ENCODE measurements around the gene COL4A2.
A peak's percentile ranks its signal among the peaks of the same experiment; 100 is the strongest.
"Not testable (repeated sequence)": the region's sequence is repeated elsewhere in the genome, so short reads cannot be mapped to it uniquely, and the experiment has no call there.

Gene COL4A2

DNA sequence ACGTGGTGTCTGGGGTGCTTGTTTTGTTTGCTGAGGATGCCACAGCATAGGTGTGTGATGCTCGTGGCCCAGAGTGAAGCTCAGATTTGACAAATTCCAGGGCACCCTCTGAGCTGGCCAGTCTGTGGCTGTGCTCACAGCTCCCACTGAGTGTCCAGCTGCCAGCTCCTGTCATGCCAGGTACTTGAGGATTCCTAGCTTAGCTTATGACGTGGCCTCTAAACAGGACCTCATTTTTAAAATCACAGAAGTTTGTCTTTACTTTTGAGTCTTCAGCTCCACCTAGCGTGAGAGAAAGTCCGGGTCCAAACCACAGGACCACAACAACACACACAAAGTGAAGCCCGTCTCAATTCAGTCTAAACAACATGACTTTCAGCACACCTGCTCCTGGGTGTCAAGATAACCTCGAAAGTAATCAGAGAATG is 137.2 kb downstream of the COL4A2 start:
- FAIRE-seq = no peak

DNA sequence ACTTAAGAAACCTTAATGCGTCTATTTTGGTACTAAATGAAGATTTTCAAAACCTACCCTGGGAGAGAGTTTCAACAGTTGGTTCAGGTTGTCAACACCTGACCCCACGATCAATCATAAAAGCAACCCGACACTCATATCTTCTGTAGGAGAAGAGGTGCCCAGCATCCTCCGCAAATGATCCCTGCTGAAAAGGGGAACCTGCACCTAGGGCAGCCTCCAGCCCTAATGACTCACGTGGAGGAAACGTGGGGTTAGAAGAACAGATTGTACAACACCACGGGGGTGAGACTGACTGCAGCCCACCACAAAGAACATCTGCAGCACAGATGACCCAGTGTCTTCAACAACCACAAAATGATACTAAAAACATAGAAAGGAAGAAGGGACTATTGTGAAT is 138.1 kb downstream of the COL4A2 start:
- no peak for FAIRE-seq

DNA sequence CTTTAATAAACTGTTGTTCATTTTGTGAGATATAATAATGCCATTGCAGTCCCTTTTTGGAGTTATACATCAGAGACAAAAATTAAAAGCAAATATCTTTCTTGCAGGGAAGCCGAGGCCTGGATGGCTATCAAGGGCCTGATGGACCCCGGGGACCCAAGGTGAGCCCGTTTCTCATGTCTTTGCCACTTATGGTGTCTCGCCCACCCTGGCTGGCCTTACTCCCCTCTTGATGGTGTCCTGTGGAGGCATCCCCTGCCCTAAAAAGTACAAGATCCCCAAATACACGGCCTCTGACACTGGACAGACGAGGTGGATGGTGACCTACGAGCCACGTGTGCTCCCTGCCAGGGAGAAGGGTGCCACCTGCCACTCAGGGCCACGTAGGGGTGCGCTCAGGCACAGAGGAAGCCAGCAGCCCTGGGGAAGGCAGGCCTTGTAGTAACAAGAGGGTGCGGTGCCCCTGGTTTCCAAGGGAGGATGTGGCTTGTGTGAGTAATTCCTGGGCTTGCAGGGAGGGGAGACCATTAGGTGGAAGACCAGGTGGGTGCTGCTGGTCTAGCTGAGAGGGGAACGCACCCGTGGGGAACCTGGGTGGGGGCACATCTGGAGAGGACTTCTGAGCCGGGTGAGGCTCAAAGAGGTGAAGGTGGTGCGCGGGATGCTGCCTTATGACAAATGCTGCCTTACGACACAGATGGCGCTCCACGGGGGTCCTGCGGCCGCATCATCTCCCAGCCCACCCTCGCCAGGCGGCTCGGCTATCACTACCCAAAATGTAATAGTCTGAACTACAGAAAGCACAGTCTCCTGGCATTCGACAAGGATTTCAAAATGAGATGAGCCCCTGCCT is 138.9 kb downstream of the COL4A2 start:
- FAIRE-seq = no peak

DNA sequence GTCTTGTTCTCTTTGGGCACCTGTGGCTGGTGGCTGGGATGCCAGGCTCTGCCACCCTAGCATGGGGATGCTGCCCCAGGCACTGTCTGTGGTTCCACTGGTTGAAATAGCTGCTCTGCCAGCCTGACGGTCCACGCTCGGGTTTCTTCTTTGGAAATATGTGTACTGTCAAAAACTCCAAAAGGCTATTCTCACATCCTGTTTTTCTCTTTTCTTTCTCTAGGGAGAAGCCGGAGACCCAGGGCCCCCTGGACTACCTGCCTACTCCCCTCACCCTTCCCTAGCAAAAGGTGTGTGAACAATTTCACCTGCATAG is 139.4 kb downstream of the COL4A2 start:
- FAIRE-seq = no peak

DNA sequence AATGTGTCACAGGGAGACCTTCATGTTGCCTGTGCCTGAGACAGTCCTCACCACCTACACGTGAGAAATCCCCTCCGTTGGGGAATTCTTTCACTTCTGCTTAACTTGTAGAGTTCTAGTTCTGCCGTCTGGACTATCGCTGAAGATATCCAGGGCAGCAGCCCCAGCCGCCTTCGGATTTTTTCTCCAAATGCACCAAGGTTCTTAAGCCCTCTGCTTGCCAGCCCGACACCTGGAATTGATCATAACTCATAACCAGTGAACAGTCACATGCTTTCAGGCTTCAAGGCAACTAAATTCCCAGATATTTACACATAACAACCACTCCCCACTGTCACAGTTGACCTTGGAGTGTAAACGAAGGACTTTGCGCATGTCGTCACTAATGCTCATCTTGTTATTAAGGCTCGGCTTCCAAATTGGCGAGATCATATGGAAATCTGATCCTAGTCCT is 140.0 kb downstream of the COL4A2 start:
- no peak for FAIRE-seq

DNA sequence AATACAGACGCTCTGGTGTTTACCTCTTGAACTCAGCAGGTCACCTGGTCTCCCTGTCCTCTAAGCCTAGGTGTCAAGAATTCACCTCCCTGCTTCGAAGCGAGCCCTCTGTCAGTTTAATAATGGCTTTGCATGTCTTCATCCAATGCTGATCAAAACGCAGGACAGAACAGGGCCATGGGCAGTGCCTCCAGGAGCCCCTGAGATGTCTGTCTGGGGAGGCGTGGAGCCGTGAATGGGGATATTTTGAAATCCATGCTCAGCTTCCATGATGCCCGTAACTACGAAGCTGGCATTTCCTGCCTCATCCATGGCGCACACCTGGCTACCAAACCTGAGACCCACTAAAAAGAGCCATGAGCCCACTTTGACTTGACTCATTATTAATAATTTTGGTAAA is 140.7 kb downstream of the COL4A2 start:
- no peak for FAIRE-seq

DNA sequence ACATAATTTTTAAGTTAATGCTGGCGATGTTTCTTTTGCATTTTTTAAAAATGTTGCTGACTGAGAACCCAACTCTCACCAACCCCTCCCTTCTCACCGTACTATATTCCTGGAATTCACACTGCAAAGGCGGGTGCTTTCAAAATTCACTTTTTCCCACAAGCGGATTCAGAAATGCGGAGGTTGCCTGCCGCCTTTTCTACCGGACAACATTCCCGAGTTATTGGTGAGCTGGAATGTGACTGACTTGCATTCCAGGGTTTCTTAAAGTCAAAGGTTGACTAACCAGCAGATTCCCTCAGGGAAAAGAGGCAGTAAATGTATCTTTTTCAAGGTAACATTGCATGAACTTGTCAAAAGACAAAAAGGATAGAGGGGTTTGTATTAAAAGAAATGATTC is 141.1 kb downstream of the COL4A2 start:
- FAIRE-seq = no peak

DNA sequence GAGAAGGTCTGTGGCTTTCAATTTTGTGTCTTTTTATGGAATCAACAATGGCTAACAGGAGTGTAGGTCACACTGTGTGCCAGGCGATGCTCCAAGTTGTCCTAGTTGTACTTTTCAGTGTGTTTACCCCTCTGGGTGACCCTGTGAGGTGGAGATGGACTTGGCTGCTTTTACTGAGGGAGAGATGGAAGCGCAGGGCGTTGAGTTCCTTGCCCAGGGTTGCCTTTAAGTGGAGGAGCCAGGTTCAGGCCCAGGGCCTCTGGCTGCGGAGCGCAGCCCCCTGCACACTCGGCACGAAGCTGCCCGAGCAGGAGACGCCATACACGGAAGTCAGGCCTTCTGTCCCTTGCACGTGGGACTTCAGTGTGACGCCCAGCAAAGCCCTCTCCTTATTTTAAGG is 141.6 kb downstream of the COL4A2 start:
- FAIRE-seq = no peak

DNA sequence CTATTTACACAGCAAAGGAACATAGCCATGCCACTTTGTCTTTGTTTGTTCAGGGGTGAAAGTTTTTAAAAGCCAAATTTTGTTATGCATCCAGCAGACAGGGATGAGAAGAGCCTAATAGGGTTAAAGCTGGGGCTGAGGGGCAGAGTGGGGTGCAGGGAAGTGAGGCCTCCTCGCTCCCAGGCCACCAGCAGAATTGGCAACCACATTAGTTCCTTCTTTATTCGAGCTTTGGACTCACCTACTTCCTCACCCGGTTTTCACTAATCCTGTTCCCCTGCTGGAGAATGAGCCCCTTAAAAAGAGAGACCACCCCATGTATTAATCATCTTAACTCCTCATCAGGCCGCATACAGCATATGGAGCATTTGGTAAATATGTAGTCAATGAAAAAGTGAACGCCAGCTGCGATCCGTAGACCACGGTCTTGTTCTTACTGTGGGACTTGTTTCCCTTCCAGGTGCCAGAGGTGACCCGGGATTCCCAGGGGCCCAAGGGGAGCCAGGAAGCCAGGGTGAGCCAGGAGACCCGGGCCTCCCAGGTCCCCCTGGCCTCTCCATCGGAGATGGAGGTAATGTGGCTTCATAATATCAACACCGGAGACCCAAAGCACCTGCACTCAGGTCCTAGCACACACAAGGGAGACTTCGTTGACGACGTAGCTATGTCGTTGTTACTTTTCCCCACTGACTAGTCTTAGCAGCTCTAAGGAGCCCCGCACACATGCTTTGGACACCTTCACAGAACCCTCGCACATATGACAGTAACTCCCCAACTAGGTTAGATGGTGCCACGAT is 142.3 kb downstream of the COL4A2 start:
- no peak for FAIRE-seq

DNA sequence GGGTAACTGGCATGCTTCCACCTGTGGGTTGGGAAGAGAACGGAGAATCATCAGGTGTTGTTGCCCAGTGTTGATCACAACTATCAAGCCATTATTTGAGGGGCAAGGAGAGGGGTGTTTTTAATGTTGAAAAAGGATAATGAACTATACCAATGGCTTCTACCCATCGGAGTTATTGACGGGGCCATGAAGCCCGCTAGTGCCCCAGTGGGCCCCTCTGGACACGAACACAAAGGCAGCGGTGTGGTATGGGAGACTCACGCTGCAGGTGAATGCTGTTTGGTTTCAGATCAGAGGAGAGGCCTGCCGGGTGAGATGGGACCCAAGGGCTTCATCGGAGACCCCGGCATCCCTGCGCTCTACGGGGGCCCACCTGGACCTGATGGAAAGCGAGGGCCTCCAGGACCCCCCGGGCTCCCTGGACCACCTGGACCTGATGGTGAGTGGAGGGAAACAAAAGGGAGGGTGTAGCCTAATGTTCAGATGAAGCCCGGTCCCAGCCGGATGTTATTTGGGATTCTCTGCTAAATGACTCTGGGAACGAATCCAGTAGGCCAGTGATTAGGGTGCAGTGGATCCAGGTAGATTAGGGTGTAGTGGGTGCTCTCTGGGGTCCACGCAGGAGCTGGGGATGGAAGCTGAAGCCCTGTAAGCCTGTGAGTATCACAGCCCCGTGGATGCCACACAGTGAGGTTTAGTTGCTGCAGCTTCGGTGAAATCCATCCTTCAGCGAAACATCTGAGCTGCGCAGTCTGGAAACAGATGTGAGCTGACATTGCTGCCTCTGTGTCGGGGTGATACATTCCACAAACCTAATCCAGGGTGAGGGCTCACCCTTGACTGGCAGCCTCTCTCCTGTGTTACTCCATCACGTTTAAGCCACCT is 143.2 kb downstream of the COL4A2 start:
- FAIRE-seq = no peak

DNA sequence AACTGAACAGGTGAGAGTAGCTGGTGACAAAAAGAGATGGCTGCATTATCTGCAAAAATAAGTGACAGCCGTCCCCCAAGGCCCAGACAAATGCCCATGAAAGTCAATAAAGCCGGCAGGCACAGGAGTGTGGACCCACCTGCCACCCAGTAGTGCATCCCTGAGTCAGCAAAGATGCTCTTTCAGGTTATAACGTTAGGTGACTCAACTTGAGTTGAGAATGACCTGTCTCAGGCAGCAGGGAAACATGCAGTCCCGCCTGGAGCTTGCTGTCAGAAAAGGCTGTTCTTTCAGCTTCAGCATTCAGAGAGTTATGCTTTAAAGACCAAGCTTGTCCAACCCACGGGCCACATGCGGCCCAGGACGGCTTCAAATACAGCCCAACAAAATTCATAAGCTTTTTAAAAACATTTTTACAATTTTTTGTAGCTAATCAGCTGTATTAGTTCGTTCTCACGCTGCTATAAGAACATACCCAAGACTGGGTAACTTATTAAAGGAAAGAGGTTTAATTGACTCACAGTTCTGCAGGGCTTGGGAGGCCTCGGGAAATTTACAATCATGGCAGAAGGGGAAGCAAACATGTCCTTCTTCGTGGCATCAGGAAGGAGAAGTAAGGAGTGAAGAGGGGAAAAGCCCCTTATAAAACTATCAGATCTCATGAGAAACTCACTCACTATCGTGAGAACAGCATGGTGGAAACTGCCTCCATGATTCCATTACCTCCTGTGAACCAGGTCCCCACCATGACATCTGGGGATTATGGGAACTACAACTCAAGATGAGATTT is 144.1 kb downstream of the COL4A2 start:
- no peak for FAIRE-seq

DNA sequence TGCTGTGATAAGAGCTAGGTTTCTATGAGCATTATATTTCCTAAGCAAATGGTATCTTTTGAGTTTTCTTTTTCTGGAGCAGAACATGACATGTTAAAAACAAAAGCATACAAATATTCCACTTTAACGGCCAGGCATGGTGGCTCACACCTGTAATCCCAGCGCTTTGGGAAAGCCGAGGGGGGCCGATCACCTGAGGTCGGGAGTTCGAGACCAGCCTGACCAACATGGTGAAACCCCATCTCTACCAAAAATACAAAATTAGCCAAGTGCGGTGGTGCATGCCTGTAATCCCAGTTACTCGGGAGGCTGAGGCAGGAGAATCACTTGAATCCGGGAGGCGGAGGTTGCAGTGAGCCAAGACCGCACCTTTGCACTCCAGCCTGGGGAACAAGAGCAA is 146.0 kb downstream of the COL4A2 start:
- not testable (repeated sequence) for FAIRE-seq

DNA sequence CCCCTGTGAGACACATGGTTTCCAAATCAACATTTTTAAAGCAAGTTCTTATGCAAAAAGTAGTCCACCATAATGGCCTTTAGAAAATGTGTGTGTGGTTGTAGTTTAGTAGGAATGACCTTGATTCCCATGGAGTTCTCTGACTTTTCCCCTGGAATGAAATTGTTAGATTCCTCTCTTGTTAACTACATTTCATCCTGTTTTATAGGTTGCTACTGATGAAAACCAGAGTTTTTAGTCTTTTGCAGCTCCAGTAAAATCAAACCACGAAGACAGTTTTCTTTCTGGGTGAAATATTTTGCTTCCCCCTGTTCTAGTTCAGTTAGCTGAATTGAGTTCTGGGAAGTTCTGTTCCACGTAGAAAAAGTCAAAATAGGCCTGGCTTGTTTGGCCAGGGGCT is 146.7 kb downstream of the COL4A2 start:
- FAIRE-seq = no peak

DNA sequence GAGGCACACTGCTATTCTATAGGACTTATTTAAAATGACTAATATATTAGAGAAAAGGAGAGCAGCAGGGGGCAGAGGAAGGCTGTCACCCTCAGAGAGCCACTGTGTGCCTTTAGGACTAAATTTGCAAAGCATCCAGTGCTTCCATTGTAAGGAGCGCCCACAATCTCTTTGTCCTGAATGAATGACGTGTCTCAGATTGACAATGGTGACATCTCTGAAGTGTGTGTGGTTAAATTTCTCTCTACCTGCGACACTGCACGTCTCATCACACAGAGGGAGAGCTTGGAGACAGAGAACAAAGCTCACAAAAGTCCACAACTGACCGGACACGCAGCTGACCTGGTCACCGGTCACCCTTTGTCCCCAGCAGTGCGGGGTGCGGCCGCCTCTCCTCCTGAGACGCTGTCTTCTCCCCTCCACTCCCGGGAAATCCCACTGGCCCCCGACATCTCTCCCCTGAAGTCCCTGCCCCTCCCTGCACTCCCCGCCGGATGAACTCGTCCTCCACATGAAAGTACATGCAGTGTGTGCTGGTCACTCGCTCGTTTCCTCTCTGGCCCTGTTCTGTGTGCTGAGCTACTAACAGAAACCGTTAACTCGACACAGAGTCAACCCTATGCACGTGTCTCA is 147.3 kb downstream of the COL4A2 start:
- FAIRE-seq = no peak

DNA sequence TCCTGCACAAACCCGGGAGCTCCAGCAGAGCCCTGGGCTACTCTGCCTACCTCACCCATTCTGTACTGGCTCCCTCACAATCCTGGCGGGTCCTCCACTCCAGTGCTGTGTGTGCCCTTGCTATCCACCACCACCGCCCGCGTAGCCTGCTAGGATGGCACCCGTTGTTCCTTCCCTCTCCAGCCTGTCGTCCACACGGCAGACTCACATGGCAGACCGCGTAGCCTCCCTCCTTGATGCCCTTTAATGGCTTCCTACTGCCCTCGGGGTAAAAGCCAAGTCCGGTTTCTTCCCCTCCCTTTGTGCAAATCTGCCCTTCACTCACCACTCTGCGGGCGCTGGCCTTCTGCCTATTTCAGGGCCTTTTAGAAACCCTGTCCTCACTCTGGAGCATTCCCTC is 147.9 kb downstream of the COL4A2 start:
- FAIRE-seq = no peak

DNA sequence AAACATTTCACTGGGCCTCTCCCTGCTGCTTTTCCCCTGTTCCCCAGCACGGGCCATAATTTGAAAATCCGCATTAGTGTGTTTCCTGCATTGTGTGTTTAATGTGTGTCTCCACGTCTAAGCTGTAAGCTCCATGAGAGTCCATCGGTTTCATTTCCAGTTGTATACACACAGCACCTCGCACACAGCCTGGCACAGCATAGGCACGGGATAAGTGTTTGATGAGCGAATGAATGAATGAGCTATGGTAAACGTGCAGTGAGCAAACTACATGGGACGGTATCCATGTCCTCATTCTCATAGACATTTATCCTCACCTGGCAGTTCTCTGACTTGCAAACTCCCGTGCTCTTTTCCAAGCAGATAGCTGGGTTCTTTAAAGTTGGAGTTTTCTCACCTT is 148.4 kb downstream of the COL4A2 start:
- no peak for FAIRE-seq

DNA sequence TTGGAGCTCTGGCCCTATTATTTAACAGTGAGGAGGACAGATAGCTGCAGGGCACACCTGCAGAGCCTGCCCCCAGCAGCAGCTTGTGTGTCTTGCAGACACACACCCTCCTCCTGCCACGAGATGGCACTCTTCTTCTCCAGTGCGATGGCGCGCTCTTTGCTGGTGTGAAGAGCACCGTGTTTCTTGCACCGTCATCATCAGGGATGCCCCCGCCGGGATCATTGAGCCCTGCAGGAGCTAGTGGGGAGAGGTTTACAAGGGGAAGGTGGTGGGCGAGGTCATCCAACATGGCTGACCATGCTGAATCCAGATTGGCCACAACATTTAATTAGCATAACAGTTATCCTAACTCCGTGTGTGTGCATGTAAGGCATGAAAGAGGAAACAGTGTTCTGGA is 148.9 kb downstream of the COL4A2 start:
- peak; percentile 49 for FAIRE-seq

DNA sequence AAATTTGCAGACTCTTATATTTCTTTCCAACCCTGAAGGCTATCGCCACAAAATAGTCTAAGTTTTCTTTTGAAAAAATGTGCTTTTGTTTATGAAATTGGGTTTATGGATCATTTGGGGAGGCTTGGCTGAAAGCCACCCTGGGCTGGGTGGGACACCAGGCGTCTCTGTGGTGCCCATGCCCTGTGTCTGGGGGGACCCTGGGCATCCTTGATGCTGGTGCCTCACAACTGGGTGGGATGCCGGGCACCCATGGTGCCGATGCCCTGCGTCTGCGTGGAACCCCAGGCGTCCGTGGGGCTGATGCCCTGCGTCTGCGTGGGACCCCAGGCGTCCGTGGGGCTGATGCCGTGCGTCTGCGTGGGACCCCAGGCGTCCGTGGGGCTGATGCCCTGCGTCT is 149.5 kb downstream of the COL4A2 start:
- no peak for FAIRE-seq

DNA sequence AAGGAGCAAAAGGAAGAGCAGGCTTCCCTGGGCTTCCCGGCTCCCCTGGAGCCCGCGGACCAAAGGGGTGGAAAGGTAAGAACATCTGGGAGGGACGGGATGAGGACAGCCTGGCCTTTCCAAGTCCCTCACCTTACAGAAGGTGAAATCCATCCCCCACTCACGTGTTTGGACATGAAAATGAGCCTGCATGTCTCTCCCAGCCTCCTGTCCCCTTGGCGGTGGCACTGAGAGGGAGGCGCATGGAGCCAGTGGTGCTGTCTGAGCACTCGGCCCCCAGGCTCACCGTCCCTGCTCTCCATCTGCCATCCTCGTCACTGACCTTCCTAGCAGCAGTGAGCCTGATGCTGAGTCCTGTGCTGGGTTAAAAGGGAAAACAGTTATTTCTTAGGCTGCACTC is 150.3 kb downstream of the COL4A2 start:
- no peak for FAIRE-seq

DNA sequence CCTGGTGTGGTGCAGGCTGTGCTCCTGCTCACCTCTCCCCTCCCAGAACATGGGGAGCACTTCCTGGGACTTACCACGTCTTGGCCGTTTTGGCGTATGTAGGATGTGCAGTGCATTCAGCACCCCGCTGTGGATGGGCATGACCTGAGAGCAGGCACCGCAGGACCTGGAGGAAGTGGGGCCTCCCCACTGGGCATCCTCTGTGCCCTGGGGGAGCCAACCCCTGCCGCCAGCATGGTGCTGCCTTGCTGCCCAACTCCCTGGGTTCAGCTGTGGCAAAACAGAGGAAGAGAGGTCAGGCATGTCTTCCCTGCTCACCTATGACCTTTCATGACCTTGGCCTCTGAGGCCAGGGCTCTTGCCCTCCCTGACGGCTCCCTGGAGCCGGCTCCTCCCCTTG is 150.9 kb downstream of the COL4A2 start:
- no peak for FAIRE-seq

DNA sequence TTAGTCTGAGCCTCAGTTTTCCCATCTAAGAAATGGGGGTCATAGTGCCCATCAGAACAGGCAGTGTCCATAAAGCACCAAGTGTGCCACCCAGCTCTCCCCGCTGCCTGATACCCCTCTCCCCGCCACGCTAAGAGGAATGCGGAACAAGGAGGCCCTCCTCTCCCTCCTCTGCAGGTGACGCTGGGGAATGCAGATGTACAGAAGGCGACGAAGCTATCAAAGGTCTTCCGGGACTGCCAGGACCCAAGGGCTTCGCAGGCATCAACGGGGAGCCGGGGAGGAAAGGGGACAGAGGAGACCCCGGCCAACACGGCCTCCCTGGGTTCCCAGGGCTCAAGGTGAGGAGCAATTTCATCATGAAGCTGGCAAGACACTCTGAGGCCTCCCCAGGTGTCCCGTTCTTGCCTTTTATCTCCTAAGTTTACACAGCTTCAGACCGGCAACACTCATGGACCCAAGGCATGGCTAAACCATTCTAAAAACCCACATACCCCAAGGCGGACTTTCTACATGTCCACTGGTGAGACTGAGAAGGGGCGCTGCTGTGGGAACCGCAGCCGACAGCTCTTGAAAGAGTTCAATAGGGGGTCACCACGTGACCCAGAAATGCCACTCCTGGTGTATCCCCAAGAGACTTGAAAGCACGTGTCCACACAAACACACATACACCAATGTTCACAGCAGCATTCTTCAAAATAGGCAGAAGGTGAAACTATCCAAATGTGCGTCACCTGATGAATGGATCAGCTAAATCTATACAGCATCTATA is 151.7 kb downstream of the COL4A2 start:
- no peak for FAIRE-seq

Data from G401.6 (cell line).